Fibroblast of lung (primary cell): ENCODE results near the gene C1orf210.

ENCODE experiments used
- EZH2 ChIP-seq: IDR thresholded peaks from 2 replicates; pipeline ENCODE4 v1.5.1; 2012; ENCODE audit warnings: low read length, control low read depth, mild to moderate bottlenecking; ENCODE audit errors: missing control alignments
- TF ChIP-seq, protein P1 (sequence below), 2 donors: IDR thresholded peaks in 1 of 2; conservative IDR thresholded peaks in 1 of 2; 1 replicate in 1 of 2; 2 replicates in 1 of 2; pipeline ENCODE4 v1.5.1; 2011 to 2012; ENCODE audit warnings: low read length in 2 of 2, control low read depth in 1 of 2, inconsistent platforms in 1 of 2, low read depth in 1 of 2, mild to moderate bottlenecking in 1 of 2

- TF ChIP-seq, protein P1, sequence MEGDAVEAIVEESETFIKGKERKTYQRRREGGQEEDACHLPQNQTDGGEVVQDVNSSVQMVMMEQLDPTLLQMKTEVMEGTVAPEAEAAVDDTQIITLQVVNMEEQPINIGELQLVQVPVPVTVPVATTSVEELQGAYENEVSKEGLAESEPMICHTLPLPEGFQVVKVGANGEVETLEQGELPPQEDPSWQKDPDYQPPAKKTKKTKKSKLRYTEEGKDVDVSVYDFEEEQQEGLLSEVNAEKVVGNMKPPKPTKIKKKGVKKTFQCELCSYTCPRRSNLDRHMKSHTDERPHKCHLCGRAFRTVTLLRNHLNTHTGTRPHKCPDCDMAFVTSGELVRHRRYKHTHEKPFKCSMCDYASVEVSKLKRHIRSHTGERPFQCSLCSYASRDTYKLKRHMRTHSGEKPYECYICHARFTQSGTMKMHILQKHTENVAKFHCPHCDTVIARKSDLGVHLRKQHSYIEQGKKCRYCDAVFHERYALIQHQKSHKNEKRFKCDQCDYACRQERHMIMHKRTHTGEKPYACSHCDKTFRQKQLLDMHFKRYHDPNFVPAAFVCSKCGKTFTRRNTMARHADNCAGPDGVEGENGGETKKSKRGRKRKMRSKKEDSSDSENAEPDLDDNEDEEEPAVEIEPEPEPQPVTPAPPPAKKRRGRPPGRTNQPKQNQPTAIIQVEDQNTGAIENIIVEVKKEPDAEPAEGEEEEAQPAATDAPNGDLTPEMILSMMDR (conservative IDR thresholded peaks at IDR 0.05 in 1 of 2, IDR thresholded peaks at IDR 0.05 in 1 of 2; ENCODE audit: low read depth in 1 of 2, low read length in 2 of 2), result no peak
- TF ChIP-seq EZH2, result no peak
Measured at GRCh38 chr1:43305926-43306687, 20.7 kb upstream of the C1orf210 start.
